ENCODE results near the gene ATG9B. TPM values are rescaled to one million over a fixed set of nuclear protein-coding genes. Genes with fewer than 3 reads are reported as not detected.

Gene ATG9B
- total and polyA plus RNA-seq, 7 donors: 0.12 to 0.18 (median 0.18) TPM; not detected in 4

- DNase-seq: no peak
- intact Hi-C loops (cut with DNase I): no loop called here
- Histone ChIP-seq H3K27me3 (ENCODE audit: insufficient read depth in 3 of 3, low read length in 2 of 3) (peaks cover 0 to 2% (median 0%) of the 10 kb centered on the region in 3 donors), H3K4me3 (no peak within 1 kb of the TSS), H3K9me3 (no peaks in the 10 kb centered on the region), H3K36me3 (ENCODE audit: insufficient read depth in 1 of 2, low read depth in 1 of 2) (peaks cover 0 to 26% of the 10 kb centered on the region in 2 donors), H3K27ac (no peak within 1 kb of the TSS), H3K4me1 (no peaks in the 10 kb centered on the region)
- TF ChIP-seq CTCF (IDR thresholded peaks at IDR 0.05): no peak
- no peak for ATAC-seq
- 36 to 54% (median 41%) methylated on average over 15 to 22 of the region's 22 CpGs for WGBS, 3 donors
Observed at GRCh38 chr7:151047976-151048815, 23.9 kb upstream of the ATG9B start, which contains the start of gene ASIC3. TSS of gene ASIC3 (plus strand) at chr7:151048531. CDS start at chr7:151048886, 355 bp downstream.

- Histone ChIP-seq H3K9me3 (no peaks in the 10 kb centered on the region), H3K36me3 (ENCODE audit: insufficient read depth in 1 of 2, low read depth in 1 of 2) (peaks cover 0 to 38% of the 10 kb centered on the region in 2 donors), H3K4me1 (no peaks in the 10 kb centered on the region), H3K27me3 (ENCODE audit: insufficient read depth in 3 of 3, low read length in 2 of 3) (no peaks in the 10 kb centered on the region), H3K27ac (no peak overlapping the region), H3K4me3 (no peak overlapping the region)
- no peak for ATAC-seq
- no peak for TF ChIP-seq CTCF (IDR thresholded peaks at IDR 0.05)
- 47 to 55% (median 50%) methylated on average over 14 of the region's 14 CpGs for WGBS, 3 donors
- peak; percentile 45 to 52 for DNase-seq
- intact Hi-C loops (cut with DNase I): no loop called here
Observed at GRCh38 chr7:151046603-151047573, 22.6 kb upstream of the ATG9B start.

- intact Hi-C loops (cut with DNase I): no loop called here
- H3K4me1 ChIP-seq: no peaks in the 10 kb centered on the region
- H3K4me3 ChIP-seq: no peak overlapping the region
- H3K36me3 ChIP-seq (ENCODE audit: insufficient read depth in 1 of 2, low read depth in 1 of 2): peaks cover 0 to 47% of the 10 kb centered on the region in 2 donors
- WGBS, 3 donors: 75 to 84% (median 76%) methylated on average over 9 of the region's 9 CpGs
- H3K9me3 ChIP-seq: no peaks in the 10 kb centered on the region
- DNase-seq (no peak), ATAC-seq (no peak)
- no peaks in the 10 kb centered on the region for H3K27me3 ChIP-seq (ENCODE audit: insufficient read depth in 3 of 3, low read length in 2 of 3)
- H3K27ac ChIP-seq: no peak overlapping the region
- TF ChIP-seq CTCF (IDR thresholded peaks at IDR 0.05): no peak
Observed at GRCh38 chr7:151045967-151046366, 21.7 kb upstream of the ATG9B start.

- no peak overlapping the region for H3K27ac ChIP-seq
- ATAC-seq: no peak
- H3K27me3 ChIP-seq (ENCODE audit: insufficient read depth in 3 of 3, low read length in 2 of 3): no peaks in the 10 kb centered on the region
- peak in 1 of 2 donors; percentile 47 for DNase-seq
- no peaks in the 10 kb centered on the region for H3K9me3 ChIP-seq
- 65 to 77% (median 68%) methylated on average over 11 of the region's 11 CpGs for WGBS, 3 donors
- H3K4me3 ChIP-seq: no peak overlapping the region
- TF ChIP-seq CTCF (IDR thresholded peaks at IDR 0.05): no peak
- intact Hi-C loops (cut with DNase I): no loop called here
- H3K36me3 ChIP-seq (ENCODE audit: insufficient read depth in 1 of 2, low read depth in 1 of 2): peaks cover 0 to 50% of the 10 kb centered on the region in 2 donors
- H3K4me1 ChIP-seq: no peaks in the 10 kb centered on the region
Observed at GRCh38 chr7:151045262-151045661, 21.0 kb upstream of the ATG9B start.
